ENCODE results near the gene NT5C2.

Gene NT5C2

DNA sequence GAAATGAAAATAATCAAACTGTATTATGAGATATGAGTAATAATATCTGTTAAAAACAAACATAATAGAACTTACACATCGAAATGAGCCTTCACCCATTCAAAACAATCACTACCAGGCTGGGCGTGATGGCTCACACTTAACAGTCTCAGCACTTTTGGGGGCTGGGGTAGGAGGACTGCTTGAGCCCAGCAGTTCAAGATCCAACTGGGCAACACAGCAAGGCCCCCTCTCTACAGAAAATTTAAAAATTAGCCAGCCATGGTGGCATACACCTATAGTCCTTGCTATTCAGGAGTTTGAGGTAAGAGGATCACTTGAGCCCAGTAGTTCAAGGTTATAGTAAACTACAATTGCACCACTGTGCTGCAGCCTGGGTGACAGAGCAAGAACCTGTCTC, 75.8 kb downstream of the NT5C2 start:
- H3K4me3 ChIP-seq (ENCODE audit: control insufficient read depth, low read depth, low read length) = no peak overlapping the region
- TF ChIP-seq, protein P1, sequence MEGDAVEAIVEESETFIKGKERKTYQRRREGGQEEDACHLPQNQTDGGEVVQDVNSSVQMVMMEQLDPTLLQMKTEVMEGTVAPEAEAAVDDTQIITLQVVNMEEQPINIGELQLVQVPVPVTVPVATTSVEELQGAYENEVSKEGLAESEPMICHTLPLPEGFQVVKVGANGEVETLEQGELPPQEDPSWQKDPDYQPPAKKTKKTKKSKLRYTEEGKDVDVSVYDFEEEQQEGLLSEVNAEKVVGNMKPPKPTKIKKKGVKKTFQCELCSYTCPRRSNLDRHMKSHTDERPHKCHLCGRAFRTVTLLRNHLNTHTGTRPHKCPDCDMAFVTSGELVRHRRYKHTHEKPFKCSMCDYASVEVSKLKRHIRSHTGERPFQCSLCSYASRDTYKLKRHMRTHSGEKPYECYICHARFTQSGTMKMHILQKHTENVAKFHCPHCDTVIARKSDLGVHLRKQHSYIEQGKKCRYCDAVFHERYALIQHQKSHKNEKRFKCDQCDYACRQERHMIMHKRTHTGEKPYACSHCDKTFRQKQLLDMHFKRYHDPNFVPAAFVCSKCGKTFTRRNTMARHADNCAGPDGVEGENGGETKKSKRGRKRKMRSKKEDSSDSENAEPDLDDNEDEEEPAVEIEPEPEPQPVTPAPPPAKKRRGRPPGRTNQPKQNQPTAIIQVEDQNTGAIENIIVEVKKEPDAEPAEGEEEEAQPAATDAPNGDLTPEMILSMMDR (conservative IDR thresholded peaks at IDR 0.05; ENCODE audit: control insufficient read depth, insufficient read depth, low read depth, low read length) = no peak
- DNase-seq (ENCODE audit: low read depth) = no peak

DNA sequence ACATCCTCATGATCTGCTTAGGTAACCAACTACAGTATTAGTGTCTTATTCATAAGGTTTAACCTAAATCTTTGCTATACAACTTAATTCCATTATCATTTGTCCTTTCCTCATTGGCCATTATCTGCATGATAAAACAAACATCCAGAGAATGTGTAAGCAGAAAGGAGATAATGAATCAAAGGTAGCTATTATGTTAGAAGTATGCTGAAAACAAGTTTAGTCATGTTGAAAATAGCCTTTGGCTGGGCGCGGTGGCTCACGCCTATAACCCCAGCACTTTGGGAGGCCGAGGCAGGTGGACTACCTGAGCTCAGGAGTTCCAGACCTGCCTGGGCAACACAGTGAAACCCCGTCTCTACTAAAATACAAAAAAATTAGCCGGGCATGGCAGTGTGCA, 78.2 kb downstream of the NT5C2 start:
- TF ChIP-seq, protein P1 (conservative IDR thresholded peaks at IDR 0.05; ENCODE audit: control insufficient read depth, insufficient read depth, low read depth, low read length) = no peak
- H3K4me3 ChIP-seq (ENCODE audit: control insufficient read depth, low read depth, low read length) = no peak overlapping the region
- DNase-seq (ENCODE audit: low read depth) = no peak

DNA sequence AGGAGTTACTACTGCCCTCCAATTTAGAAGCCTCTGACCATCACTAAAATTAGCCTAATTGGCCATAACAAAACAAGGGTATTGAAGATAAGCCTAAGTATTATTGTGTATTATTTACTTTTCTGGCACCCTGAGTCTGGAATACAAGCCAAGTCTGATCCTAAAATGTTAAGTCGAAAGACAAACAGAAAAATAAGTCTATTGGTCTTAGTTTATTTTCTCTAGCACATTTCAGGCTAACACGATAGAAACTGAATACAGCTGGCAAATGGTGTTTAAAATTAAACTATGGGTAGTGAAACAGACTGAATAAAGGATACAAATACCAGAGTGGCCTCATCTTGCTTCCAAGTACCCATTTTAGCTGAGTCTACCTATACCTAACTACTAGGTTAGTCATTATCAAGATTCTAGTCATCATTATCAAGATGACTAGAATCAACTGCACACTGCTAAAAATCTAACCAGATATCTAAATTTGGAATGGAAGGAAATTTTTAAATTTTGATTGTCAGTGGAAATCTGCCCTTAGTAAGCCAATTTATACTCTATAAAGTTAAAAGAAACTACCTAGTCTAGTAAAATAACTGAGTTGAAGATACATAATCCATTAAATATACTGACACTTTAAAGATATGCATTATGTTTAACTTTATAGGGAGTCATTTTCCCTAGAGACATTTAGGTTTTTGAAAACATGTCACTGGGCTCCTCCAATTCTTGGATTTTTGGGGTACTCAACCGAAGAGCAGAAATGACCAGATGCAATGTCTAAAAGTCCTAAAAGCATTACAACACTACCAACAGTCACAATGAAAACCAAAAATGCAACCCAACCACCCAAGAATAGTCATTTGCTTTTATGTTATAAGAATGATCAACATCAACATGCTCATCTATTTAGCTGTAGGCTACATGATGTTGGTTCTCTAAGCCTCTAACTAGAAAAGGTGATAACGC, 80.9 kb downstream of the NT5C2 start:
- H3K4me3 ChIP-seq (ENCODE audit: control insufficient read depth, low read depth, low read length) = no peak overlapping the region
- TF ChIP-seq, protein P1 (conservative IDR thresholded peaks at IDR 0.05; ENCODE audit: control insufficient read depth, insufficient read depth, low read depth, low read length) = no peak
- no peak for DNase-seq (ENCODE audit: low read depth)

DNA sequence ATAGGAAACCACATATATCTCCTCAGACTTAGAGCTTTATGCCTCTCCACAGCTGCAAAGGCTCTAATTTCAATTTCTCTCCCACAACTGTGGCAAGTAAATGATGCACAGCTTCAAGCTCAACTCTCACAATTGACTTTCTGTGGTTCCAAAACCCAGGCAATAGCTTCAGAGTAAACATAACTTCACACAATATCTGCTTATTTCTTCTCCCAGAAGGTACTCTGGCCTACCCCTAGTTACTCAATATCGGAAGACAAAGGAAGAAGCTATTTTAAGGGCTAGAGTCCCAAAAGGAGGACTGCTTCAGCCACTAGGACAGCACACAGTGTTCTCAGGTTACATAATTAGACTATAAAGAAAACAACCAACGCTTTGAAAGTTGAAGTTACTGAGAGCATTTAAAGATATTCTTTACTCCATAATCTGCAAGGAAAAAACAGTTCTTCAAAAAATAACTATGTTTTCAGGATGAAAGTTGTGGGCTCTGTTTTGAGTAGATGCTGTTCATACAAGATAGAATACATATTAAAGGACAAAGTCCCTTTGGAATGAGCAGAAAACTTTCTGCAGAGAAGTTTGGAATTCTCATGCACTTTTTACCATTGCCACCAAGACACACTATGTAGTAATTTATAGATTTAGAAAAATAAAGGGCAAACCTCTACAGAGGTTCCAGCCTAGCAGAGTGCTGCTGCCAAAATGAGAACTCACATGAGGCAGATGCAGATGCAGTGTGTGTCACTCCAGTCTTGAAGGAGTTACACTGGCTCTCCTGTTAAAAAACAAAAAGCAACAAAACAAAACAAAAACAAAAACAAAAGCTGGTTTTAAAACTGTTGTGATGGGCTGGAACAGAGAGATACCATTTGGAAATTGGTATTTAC, 81.8 kb downstream of the NT5C2 start:
- TF ChIP-seq, protein P1 (conservative IDR thresholded peaks at IDR 0.05; ENCODE audit: control insufficient read depth, insufficient read depth, low read depth, low read length) = no peak
- no peak overlapping the region for H3K4me3 ChIP-seq (ENCODE audit: control insufficient read depth, low read depth, low read length)
- DNase-seq (ENCODE audit: low read depth) = peak; percentile 52

- TF ChIP-seq, protein P1 (conservative IDR thresholded peaks at IDR 0.05; ENCODE audit: control insufficient read depth, insufficient read depth, low read depth, low read length) = no peak
- no peak overlapping the region for H3K4me3 ChIP-seq (ENCODE audit: control insufficient read depth, low read depth, low read length)
- no peak for DNase-seq (ENCODE audit: low read depth)
Observed at GRCh38 chr10:103110407-103110806, 82.7 kb downstream of the NT5C2 start.

DNA sequence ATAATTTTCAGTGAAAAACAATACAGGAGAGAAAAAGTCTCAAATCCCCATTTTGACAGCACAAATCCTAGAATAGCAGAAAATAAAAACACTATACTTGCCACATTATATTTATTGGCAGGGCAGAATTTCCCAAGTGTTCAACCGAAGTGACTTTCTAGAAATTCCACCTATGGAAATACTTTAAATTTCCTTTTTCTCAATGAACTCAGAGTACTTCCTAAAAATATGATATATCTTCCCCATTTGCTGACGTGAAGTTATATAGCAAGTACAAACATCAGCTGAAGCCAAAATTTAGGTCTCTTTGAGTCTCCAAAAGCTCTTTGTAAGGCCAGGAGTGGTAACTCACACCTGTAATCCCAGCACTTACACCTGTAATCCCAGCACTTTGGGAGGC, 83.3 kb downstream of the NT5C2 start:
- TF ChIP-seq, protein P1 (conservative IDR thresholded peaks at IDR 0.05; ENCODE audit: control insufficient read depth, insufficient read depth, low read depth, low read length) = no peak
- no peak overlapping the region for H3K4me3 ChIP-seq (ENCODE audit: control insufficient read depth, low read depth, low read length)
- no peak for DNase-seq (ENCODE audit: low read depth)
